GM12892 (cell line): ENCODE measurements around the gene TIPIN.
"Not testable (repeated sequence)": the region's sequence is repeated elsewhere in the genome, so short reads cannot be mapped to it uniquely, and the experiment has no call there.

ENCODE experiments used
- DNase-seq: peaks from one replicate; pipeline ENCODE4 v3.0.0; 2011; ENCODE audit not compliant: insufficient read length
- FAIRE-seq: peaks from 2 replicates; lab custom pipeline; 2011; peaks lifted over from hg19 to GRCh38; lab: Jason Lieb, UNC
- POLR2A ChIP-seq: IDR thresholded peaks from 2 replicates; pipeline ENCODE4 v1.6.1; 2011; ENCODE audit warnings: low read depth, low read length, control low read depth
- POLR2AphosphoS5 ChIP-seq: IDR thresholded peaks from 2 replicates; pipeline ENCODE4 v1.6.1; 2011; ENCODE audit warnings: low read depth, low read length, control low read depth
- TAF1 ChIP-seq: IDR thresholded peaks from 2 replicates; pipeline ENCODE4 v1.6.1; 2011; ENCODE audit warnings: low read depth, mild to moderate bottlenecking, control low read depth, low read length, borderline replicate concordance

Gene TIPIN

GRCh38 chr15:66378814-66379430, 22.4 kb upstream of the TIPIN start:
- FAIRE-seq = no peak
- TF ChIP-seq TAF1 (no peak), POLR2AphosphoS5 (no peak), POLR2A (no peak)
- DNase-seq = no peak

- no peak for TF ChIP-seq POLR2AphosphoS5
- no peak for TF ChIP-seq TAF1
- no peak for TF ChIP-seq POLR2A
- DNase-seq (no peak), FAIRE-seq (no peak)
These were observed 17.7 kb upstream of the TIPIN start for GRCh38 chr15:66374179-66374578.

GRCh38 chr15:66369773-66370651, 13.5 kb upstream of the TIPIN start:
- TF ChIP-seq POLR2A (no peak), POLR2AphosphoS5 (peak; percentile 48; the same call in 1 of the 2 replicates)
- no peak for DNase-seq
- FAIRE-seq = peak; percentile 91

GRCh38 chr15:66364944-66365528, 8.6 kb upstream of the TIPIN start:
- TF ChIP-seq POLR2A = no peak
- DNase-seq = no peak
- no peak for FAIRE-seq

- FAIRE-seq (no peak), DNase-seq (no peak)
- no peak for TF ChIP-seq POLR2AphosphoS5
- TF ChIP-seq TAF1 = no peak
These were observed 6.3 kb upstream of the TIPIN start for GRCh38 chr15:66362776-66363175.

GRCh38 chr15:66361745-66362460, 5.4 kb upstream of the TIPIN start:
- FAIRE-seq, DNase-seq: not testable (repeated sequence)

GRCh38 chr15:66359740-66360139, 3.3 kb upstream of the TIPIN start:
- DNase-seq = no peak
- FAIRE-seq = peak; percentile 80

GRCh38 chr15:66356077-66356358, 467 bp downstream of the TIPIN start:
- FAIRE-seq = peak; percentile 58
- DNase-seq = no peak
- TF ChIP-seq POLR2AphosphoS5 = no peak
- TF ChIP-seq TAF1 = no peak
- no peak for TF ChIP-seq POLR2A

More at GRCh38 chr15:66359740-66360139, 3.3 kb upstream of the TIPIN start:
- no peak for TF ChIP-seq POLR2A
- TF ChIP-seq POLR2AphosphoS5 = no peak
- TF ChIP-seq TAF1 = no peak

- FAIRE-seq, DNase-seq: not testable (repeated sequence)
These were observed 8.0 kb downstream of the TIPIN start for GRCh38 chr15:66348530-66348929.

- TF ChIP-seq TAF1 (no peak), POLR2A (no peak), POLR2AphosphoS5 (no peak)
- DNase-seq (no peak), FAIRE-seq (peak; percentile 24)
These were observed 27.7 kb downstream of the TIPIN start for GRCh38 chr15:66328771-66329170.

GRCh38 chr15:66327736-66328135, 28.7 kb downstream of the TIPIN start:
- TF ChIP-seq POLR2AphosphoS5 = no peak
- TF ChIP-seq TAF1 = no peak
- no peak for TF ChIP-seq POLR2A
- FAIRE-seq (no peak), DNase-seq (no peak)

GRCh38 chr15:66326051-66326450, 30.4 kb downstream of the TIPIN start:
- no peak for FAIRE-seq

More at GRCh38 chr15:66326051-66326450, 30.4 kb downstream of the TIPIN start:
- no peak for DNase-seq
- TF ChIP-seq TAF1 (no peak), POLR2AphosphoS5 (no peak), POLR2A (no peak)
